OCI-LY7 (cell line): Measurements from ENCODE around the gene TPCN1.

Experiments used
- CTCF ChIP-seq: fragments of 200-600 bp; sonication (generic); conservative IDR thresholded peaks from 2 replicates; pipeline ENCODE4 v1.5.1; 2014; ENCODE audit warnings: mild to moderate bottlenecking, antibody characterized with exemption, low read length, moderate library complexity, mixed read lengths
- EZH2phosphoT487 ChIP-seq: fragments of 200-600 bp; sonication (generic); IDR thresholded peaks from 2 replicates; pipeline ENCODE4 v1.6.1; 2018; ENCODE audit warnings: low read depth, borderline replicate concordance, mild to moderate bottlenecking, mixed run types, antibody characterized with exemption, low read length, moderate library complexity, mixed read lengths

GRCh38 chr12:113298472-113298817 is 77.2 kb downstream of the TPCN1 start:
- TF ChIP-seq CTCF (no peak), EZH2phosphoT487 (no peak)
